Activated naive CD4-positive, alpha-beta T cell treated with Interleukin-2 at 50 U/mL for 16 hours (primary cell): ENCODE results near the gene TRIM37.
"Not testable (repeated sequence)": the region's sequence is repeated elsewhere in the genome, so short reads cannot be mapped to it uniquely, and the experiment has no call there.

Experiments used
- DNase-seq: peaks from one replicate; pipeline ENCODE4 v3.0.0-alpha.2; 2020

The TRIM37 gene, protein sequence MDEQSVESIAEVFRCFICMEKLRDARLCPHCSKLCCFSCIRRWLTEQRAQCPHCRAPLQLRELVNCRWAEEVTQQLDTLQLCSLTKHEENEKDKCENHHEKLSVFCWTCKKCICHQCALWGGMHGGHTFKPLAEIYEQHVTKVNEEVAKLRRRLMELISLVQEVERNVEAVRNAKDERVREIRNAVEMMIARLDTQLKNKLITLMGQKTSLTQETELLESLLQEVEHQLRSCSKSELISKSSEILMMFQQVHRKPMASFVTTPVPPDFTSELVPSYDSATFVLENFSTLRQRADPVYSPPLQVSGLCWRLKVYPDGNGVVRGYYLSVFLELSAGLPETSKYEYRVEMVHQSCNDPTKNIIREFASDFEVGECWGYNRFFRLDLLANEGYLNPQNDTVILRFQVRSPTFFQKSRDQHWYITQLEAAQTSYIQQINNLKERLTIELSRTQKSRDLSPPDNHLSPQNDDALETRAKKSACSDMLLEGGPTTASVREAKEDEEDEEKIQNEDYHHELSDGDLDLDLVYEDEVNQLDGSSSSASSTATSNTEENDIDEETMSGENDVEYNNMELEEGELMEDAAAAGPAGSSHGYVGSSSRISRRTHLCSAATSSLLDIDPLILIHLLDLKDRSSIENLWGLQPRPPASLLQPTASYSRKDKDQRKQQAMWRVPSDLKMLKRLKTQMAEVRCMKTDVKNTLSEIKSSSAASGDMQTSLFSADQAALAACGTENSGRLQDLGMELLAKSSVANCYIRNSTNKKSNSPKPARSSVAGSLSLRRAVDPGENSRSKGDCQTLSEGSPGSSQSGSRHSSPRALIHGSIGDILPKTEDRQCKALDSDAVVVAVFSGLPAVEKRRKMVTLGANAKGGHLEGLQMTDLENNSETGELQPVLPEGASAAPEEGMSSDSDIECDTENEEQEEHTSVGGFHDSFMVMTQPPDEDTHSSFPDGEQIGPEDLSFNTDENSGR

DNA sequence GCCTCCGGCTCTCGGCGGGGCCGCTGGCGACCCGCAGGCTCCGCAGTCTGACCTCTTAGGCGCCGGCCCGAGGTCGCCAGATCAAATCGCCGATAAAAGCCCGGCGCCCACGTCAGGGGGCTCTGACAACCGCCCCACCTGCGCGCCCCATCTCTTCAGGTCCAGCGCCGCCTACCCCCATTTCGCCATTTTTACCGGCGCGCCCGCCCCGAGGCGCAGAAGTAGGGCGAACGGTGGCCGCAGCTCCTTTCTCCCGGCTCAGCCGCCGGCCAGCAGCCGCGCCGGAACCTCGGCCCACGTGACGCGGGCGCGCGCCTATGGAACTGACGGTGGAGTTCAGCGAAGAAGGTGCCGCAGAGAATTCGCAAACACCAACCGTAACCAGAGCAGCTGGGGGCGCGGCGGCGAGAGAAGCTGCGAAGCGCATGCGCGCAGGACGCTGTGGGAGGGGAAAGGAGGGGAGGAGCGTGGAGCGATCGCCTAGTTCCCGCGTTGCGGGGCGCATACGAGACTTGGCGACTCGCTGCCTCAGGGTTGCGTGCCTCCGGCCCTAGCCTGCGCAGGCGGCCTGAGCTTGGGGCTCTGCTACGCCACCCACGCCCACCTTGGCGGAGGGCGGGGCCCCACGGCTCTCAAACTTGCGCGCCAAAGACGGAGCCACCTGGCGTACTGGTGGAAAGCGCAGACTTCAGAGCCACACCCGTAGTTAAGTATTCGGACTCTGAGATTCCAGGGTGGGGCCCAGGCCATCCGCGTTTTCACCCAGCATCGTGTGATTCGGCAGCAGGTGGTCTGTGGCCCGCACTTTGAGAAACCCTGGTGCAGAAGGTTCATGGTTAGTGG is at the start of gene TRIM37:
Gene TRIM37, minus strand, starts transcription at position 418 of the 843 bp plus-strand sequence. CDS start 419 bp downstream, outside the sequence.
- DNase-seq, result peak; percentile 99

DNA sequence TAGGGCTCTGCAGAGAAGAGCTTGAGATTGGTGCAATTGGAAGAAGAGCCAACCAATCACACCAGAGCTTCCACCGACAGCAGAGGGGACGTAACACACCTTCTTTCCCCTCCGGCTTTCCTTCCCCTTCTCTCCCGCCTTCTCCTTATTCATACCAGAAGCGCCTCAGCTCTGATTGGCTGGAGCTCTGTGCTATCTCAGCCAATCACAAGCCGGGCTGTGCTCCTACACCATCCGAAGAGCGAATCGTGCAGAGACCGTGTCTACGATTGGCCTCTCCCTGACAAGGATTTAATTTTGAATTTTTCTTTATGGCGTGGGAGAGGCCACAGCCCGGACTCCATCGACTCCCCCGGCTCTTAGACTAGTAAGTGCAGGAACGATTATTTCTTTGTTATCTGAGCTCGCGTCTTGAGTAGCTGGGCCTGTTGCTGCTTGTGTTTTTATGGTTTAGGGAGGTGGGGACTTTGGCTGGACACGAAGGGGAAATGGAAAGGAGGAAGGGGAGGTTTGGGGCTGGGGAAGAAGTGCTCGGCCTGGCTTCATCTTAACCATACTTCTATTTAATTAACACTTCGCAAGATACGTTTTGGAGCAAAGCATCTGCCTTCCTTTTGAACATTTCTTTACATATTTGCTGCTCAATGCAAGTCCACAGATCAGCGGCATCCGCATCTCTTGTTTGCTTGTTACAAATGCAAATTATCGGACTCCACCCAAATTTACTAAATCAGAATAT is 48.9 kb upstream of the TRIM37 start, which contains the start of gene PRR11:
Gene PRR11, plus strand, starts transcription at position 308 of the 739 bp plus-strand sequence. CDS start 14,007 bp downstream, outside the sequence.
- DNase-seq, result peak; percentile 91

DNA sequence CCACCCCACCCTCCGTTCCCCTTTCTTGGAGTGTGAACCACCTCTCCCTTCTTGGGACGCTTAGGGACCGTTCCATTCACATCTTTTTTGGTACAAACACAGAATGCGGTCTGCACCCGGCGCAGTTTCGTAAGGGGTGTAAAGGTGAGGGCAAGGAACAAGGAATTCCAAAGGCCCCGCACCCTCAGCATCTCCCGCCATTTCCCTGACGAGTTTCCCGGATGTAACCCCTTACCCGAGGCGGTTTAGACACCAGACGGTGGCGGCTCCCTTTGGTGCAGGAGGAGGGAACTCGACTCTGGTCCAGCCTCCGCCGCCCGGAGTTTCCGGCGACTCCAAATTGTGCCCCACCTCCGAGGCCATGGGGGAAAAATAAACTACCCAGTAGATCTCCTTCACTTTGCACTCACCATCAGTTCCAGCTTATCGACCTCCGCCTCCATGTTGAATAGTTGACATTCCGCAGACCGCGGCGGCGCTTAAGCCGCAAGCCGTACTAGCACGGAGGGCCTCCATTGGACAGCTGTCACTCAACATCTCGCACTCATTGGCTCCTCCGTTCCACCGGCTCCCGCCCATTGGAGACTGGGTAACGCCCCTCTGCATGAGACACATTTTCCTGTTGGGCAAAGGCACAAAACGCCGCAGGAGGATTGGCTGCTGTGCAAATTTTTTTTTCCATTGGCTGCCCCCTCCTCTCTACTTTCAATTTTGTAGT is 48.2 kb upstream of the TRIM37 start, which contains the start of gene SKA2:
Gene SKA2, minus strand, starts transcription at position 466 of the 718 bp plus-strand sequence. Its CDS starts 23 bp downstream, at position 443.
- peak; percentile 98 for DNase-seq

DNA sequence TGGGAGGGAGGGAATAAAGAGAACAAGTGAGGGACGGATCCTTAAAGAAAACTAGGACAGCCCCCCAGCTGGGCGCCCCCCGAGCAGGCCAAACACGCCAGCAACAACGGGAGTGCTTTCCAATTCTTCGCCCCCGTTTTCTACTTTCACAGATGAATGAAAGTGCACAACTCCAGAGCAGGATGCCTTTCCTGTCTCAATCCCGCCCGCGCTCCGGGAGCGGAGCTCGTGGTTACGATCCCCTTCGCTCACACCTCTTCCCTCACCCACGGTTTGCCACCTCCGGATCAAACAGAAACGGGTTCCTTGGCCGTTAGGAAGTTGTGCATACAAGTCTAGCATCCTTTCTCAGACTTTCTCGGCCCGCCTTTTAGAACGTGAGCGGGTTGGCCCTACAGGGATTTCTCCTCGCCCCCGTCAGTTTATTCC is 47.6 kb upstream of the TRIM37 start:
- peak; percentile 37 for DNase-seq

DNA sequence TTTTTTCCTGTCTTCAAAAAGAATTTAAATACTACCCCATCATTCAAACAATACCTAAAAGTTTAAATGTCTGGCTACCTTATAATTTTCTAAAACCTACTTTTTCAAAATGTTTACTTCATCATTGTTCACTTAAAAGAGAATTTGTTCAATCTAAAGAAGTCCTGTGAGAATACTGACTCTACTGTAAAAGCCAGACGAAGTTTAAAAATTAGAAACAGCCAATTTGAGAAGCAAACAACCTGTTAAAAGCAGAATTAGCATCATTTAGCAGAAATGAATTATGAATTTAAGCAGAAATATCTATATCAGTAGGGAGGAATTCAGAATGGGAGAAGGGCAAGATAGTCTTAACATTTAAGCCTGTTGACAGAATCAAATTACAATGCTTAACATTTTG is 46.2 kb upstream of the TRIM37 start:
- DNase-seq, result no peak

DNA sequence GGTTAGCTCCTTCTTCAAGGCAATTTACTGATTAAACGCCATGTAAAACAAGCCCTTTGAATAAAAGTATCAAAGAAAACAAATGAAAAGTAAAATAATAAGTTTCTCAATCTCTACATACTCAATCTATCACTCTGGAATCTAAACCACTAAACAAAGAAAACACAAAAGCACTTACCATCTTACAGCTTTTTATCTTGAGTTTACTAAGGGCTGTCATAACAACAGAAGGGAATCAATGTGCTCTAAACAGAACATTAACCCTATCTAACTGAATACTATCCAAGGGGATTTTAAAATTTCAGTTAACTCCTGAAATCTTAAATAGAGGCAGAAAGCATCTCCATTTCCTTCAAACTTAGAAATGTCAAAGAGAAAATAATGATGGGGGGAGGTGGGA is 44.9 kb upstream of the TRIM37 start:
- no peak for DNase-seq

DNA sequence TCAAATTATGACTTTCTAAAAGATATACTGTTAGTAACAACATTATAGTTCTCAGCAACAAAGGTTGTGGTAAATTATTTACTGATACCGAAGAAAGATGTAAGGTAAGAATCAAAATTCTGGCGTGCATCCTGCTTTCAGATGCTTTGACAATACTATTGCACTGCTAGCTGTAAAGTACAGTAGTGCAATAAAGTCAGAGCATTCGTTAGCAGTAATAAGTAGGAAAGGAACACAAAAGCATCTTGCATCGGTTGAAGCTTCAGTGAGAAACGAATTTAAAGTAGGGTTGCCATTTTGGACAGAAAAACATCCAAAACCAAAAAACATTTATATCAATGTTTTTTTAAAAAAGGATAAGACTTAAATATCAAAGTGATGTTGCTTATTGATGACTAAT is 44.3 kb upstream of the TRIM37 start:
- DNase-seq, result no peak

DNA sequence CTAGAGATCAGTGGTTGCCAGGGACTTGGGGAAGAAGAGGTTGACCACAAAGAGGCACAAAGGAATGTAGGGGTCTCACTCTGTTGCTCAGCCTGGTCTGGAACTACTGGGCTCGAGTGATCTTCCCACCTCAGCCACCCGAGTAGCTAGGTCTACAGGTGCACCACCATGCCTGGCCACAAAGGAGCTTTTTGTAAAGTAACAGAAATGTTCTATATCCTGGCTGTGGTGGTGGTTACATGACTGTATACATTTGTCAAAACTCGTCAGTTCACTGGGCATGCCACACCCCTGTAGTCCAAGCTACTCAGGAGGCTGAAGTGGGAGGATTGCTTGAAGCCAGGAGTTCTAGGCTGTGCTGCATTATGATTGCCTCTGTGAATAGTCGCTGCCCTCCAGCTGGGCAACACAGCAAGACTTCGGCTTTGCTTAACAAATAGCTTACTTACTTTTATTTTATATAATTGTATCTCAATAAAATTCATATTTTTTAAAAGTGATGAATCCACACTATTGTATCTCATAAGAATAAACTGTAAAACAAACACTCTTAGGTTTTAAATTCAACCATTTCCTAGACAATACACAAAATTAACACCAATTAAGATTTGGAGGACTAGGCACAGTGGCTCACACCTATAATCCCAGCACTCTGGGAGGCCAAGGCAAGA is 43.3 kb upstream of the TRIM37 start:
- no peak for DNase-seq

DNA sequence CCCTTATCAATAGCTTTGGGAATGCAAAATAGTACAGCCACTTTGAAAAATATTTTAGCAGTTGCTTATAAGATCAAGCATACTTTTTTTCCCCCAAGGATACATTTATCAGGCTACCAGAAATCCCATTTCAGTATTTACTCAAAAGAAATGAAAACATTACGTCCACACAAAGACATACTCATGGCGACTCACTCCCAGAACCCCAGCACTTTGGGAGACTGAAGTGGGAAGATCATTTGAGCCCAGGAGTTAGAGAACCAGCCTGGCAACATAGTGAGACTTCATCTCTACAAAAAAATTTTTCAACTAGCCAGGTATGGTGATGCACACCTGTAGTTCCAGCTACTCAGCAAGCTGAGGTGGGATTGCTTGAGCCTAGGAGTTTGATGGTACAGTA is 42.4 kb upstream of the TRIM37 start:
- no peak for DNase-seq

DNA sequence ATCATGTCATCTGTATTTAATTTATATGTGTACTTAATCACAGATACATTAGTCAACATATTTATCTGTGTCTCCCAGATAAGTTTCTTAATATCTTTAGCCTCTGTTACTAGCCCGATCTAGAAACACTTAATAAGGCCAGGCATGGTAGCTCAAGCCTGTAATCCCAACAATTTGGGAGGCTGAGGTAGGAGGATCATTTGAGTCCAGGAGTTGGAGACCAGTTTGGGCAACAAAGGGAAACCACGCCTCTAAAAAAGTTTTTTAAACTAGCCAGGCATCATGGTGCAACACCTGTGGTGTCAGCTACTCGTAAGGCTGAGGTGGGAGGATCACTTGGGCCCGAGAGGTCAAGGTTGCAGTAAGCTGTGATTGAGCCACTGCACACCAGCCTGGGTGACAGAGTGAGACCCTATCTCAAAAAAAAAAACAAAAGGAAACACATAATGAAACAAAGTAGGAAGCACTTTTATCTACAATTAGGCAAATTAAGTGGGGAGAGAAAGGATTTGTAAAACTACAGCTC is 39.0 kb upstream of the TRIM37 start:
- DNase-seq, result no peak

DNA sequence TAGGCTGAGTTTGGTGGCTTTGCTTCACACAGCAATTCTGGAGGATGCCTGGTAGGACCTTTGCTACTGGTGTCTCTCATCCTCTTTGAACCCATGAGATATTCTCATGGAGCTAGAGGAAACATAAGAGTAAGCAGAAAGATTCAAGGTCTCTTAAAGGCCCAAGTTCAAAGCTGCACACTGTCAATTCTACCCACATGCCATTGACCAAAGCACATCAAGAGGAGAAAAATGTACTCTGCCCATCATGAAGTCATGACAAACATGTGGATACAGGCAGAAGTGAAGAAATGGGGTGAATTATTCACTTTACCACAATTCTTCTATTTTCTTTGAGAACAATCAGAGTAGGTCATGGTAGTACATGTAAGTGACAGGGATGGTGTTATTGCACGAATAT is 35.2 kb upstream of the TRIM37 start:
- DNase-seq, result no peak

DNA sequence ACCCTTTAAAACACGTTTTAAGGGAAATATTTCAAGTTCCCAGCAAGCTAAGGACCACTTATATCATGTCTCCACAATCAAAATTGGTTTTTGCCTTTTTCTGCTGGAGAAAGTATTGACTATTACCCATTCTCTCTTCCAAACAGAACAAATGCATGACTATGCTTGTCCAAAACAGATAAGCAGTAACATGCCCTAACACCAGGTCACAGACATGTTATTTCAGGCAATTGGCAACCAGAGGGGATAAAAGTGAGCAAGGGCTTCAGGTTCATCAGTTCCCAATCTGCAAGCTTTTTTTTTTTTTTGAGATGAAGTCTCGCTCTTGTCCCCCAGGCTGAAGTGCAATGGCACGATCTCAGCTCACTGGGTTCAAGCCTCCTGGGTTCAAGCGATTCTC is 33.3 kb upstream of the TRIM37 start:
- DNase-seq, result no peak

DNA sequence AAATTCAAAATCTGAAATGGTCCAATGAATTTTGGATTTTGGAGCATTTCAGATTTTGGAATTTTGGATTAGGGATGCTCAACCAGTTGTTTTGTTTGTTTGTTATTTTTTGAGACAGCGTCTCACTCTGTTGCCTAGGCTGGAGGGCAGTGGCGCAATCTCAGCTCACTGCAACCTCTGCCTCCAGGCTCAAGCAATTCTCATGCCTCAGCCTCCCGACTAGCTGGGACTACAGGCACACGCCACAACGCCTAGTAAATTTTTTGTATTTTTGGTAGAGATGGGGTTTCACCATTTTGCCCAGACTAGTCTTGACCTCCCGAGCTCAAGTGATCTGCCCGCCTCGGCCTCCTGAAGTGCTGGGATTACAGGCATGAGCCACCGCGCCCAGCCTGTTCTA is 31.7 kb upstream of the TRIM37 start:
- not testable (repeated sequence) for DNase-seq

DNA sequence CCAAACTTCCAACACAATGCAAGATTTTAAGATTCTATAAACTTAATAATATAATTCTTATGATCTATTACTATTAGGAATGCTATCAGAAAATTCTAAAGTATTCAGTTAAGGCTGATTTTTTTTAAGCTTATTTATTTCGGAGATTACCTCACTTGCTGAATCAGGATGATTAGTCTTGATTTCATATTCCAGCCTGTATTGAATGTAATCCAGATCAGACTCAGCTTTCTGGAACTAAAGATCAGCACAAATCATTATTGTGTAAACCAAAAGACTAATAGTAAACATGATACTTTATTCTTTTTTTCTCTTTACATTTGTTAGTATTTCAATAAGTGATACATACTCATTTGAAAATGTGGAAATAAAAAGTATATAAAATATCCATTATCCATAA is 24.5 kb upstream of the TRIM37 start:
- no peak for DNase-seq

DNA sequence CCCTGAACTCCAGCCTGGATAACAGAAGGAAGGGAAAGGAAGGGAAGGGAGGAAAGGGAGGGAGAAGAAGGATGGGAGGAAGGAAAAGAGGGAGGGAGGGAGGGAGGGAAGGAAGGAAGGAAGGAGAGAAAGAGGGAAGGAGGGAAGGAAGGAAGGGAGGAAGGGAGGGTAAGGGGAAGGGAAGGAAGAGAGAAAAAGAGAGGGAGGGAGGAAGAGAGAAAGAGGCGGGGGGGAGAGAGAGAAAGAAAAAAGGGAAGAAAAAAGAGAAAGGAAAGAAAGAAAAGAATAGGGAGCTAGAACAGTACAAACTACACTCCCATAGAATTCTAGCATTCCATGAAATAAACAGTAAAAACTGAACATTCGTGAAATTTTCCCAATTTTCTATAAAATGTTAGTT is 23.1 kb upstream of the TRIM37 start:
- DNase-seq, result no peak

DNA sequence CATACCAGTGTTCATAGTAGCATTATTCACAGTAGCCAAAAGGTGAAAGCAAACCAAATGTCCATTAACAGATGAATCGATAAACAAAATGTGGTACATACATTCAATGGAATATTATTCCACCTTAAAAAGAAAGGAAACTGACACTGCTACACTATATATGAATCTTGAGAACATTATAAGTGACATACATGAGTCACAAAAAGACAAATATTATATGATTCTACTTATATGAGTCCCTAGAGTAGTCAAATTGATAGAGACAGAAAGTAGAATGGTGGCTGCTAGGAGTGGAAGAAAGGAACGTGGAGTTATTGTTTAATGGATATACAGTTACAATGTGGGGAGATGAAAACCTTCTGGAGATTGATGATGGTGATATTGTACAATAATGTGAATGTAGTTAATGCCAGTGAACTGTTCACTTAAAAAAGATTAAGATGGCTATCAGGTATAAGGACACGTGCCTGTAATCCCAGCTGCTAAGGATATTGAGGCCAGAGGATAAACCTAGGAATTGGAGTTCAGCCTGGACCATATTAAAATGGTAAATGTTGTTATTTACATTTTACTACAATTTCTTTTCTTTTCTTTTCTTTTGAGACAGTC is 20.2 kb upstream of the TRIM37 start:
- no peak for DNase-seq

DNA sequence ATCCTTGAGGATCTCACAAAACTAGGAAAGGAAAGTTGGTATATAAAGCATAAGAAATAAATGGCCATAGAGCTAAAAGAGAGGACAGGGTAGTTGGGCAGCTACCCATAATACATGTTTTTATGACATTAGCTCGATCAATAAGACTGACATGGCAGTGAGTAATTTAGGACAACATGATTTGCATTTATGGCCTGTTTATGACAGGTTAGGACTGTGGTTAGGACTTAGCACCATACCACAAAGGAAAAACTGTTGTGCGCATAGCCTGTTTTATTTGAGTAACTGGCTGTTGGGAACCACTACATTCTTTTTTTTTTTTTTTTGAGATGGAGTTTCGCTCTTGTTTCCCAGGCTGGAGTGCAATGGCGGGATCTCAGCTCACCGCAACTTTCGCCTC is 18.0 kb upstream of the TRIM37 start:
- no peak for DNase-seq

DNA sequence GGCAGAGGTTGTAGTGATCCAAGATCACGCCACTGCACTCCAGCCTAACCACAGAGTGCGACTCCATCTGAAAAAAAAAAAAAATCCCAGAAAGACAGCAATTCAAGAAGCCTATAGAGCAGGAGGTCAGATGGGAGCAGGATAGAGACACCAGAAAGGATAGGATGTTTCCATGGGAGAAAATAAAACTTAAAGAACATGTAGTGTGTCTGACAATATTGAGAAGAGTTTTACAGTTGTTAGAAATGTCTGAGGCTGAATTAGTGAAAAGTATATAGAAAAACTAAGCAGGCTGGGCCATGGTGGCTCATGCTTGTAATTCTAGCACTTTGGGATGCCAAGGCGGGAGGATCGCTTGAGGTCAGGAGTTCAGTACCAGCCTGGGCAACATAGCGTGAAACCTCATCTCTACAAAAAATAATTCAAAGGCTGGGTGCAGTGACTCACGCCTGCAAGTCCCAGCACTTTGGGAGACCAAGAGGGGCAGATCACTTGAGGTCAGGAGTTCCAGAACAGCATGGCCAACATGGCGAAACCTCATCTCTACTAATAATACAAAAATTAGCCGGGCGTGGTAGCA is 15.3 kb upstream of the TRIM37 start:
- DNase-seq, result no peak

DNA sequence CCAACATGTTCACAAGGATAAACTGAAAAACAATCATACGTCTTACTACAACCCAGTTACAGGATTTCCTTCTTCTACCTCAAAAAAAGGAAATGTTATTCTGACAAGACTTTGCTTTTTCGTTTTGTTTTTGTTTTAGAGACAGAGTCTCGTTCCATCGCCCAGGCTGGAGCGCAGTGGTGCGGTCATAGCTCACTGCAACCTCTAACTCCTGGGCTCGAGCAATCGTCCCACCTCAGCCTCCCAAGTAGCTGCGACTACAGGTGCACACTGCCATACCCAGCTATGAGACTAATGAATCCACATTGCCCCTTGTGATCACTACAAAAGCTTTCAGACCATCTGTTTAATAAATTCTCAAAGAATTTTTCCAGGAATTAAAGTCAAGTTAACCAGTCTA is 8.8 kb upstream of the TRIM37 start:
- no peak for DNase-seq
